Ishikawa (cell line): ENCODE measurements around the gene ADM2.

Experiments
- CEBPB ChIP-seq: IDR thresholded peaks from 2 replicates; pipeline ENCODE4 v1.6.1; 2012
- CREB1 ChIP-seq: IDR thresholded peaks from 2 replicates; pipeline ENCODE4 v1.6.1; 2012; ENCODE audit warnings: low read depth
- EGR1 ChIP-seq: IDR thresholded peaks from 2 replicates; pipeline ENCODE4 v1.6.1; 2012
- EP300 ChIP-seq: IDR thresholded peaks from 2 replicates; pipeline ENCODE4 v1.6.1; 2012; ENCODE audit warnings: borderline replicate concordance
- FOXM1 ChIP-seq: IDR thresholded peaks from 2 replicates; pipeline ENCODE4 v1.6.1; 2012; ENCODE audit warnings: low read depth, borderline replicate concordance
- NFIC ChIP-seq: IDR thresholded peaks from 2 replicates; pipeline ENCODE4 v1.6.1; 2012
- RAD21 ChIP-seq: IDR thresholded peaks from 2 replicates; pipeline ENCODE4 v1.6.1; 2012; ENCODE audit warnings: low read depth
- TAF1 ChIP-seq: IDR thresholded peaks from 2 replicates; pipeline ENCODE4 v1.6.1; 2012; ENCODE audit warnings: low read depth, mild to moderate bottlenecking
- TCF12 ChIP-seq: IDR thresholded peaks from 2 replicates; pipeline ENCODE4 v1.6.1; 2012; ENCODE audit warnings: low read depth
- TEAD4 ChIP-seq: IDR thresholded peaks from 2 replicates; pipeline ENCODE4 v1.6.1; 2012
- YY1 ChIP-seq: IDR thresholded peaks from 2 replicates; pipeline ENCODE4 v1.6.1; 2012; ENCODE audit warnings: low read depth
- ZBTB7A ChIP-seq: IDR thresholded peaks from 2 replicates; pipeline ENCODE4 v1.6.1; 2012; ENCODE audit warnings: low read depth
- TF ChIP-seq, protein P1 (sequence below): IDR thresholded peaks from 2 replicates; pipeline ENCODE4 v1.6.1; 2012
- TF ChIP-seq, protein P2 (sequence below): IDR thresholded peaks from 2 replicates; pipeline ENCODE4 v1.6.1; 2012
- TF ChIP-seq, protein P3 (sequence below): IDR thresholded peaks from 2 replicates; pipeline ENCODE4 v1.6.1; 2012; ENCODE audit warnings: low read depth, mild to moderate bottlenecking

Gene ADM2

DNA sequence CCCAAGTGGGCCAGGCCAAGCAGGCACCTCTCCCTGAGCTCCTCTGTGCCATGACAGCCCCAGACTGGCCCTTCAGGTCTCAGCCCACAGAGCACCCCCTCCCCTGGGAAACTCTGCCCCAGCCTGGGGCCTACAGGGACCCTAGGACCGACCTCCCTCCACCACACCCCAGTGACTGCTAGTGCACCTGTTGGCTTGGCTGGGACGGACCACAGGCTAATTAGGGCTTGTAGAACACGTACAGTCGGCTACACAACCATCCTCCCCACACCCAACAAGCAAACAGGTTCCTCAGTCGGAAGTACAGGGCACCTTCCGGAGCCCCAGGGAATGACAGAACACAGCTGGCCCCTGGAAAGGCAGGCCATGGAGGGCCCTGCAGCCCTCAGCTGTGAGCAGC is 10.9 kb upstream of the ADM2 start:
- TF ChIP-seq EP300 (no peak), RAD21 (no peak), ZBTB7A (no peak), EGR1 (no peak), FOXM1 (no peak), TAF1 (no peak)
- TF ChIP-seq, protein P1, sequence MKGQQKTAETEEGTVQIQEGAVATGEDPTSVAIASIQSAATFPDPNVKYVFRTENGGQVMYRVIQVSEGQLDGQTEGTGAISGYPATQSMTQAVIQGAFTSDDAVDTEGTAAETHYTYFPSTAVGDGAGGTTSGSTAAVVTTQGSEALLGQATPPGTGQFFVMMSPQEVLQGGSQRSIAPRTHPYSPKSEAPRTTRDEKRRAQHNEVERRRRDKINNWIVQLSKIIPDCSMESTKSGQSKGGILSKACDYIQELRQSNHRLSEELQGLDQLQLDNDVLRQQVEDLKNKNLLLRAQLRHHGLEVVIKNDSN = no peak
- TF ChIP-seq, protein P2, sequence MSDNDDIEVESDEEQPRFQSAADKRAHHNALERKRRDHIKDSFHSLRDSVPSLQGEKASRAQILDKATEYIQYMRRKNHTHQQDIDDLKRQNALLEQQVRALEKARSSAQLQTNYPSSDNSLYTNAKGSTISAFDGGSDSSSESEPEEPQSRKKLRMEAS = no peak
- TF ChIP-seq, protein P3, sequence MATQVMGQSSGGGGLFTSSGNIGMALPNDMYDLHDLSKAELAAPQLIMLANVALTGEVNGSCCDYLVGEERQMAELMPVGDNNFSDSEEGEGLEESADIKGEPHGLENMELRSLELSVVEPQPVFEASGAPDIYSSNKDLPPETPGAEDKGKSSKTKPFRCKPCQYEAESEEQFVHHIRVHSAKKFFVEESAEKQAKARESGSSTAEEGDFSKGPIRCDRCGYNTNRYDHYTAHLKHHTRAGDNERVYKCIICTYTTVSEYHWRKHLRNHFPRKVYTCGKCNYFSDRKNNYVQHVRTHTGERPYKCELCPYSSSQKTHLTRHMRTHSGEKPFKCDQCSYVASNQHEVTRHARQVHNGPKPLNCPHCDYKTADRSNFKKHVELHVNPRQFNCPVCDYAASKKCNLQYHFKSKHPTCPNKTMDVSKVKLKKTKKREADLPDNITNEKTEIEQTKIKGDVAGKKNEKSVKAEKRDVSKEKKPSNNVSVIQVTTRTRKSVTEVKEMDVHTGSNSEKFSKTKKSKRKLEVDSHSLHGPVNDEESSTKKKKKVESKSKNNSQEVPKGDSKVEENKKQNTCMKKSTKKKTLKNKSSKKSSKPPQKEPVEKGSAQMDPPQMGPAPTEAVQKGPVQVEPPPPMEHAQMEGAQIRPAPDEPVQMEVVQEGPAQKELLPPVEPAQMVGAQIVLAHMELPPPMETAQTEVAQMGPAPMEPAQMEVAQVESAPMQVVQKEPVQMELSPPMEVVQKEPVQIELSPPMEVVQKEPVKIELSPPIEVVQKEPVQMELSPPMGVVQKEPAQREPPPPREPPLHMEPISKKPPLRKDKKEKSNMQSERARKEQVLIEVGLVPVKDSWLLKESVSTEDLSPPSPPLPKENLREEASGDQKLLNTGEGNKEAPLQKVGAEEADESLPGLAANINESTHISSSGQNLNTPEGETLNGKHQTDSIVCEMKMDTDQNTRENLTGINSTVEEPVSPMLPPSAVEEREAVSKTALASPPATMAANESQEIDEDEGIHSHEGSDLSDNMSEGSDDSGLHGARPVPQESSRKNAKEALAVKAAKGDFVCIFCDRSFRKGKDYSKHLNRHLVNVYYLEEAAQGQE = no peak

GRCh38 chr22:50471197-50471847 is 10.0 kb upstream of the ADM2 start:
- TF ChIP-seq TAF1 (no peak), YY1 (no peak), FOXM1 (no peak), CEBPB (no peak), EGR1 (no peak), EP300 (no peak), ZBTB7A (no peak), TEAD4 (no peak), CREB1 (no peak), NFIC (no peak), TCF12 (no peak), RAD21 (no peak)
- TF ChIP-seq, protein P1 = no peak
- TF ChIP-seq, protein P3 = no peak
- TF ChIP-seq, protein P2 = no peak

- TF ChIP-seq, protein P3 = no peak
- TF ChIP-seq TAF1 (no peak), ZBTB7A (no peak)
Observed at GRCh38 chr22:50471962-50472361, 9.4 kb upstream of the ADM2 start.

DNA sequence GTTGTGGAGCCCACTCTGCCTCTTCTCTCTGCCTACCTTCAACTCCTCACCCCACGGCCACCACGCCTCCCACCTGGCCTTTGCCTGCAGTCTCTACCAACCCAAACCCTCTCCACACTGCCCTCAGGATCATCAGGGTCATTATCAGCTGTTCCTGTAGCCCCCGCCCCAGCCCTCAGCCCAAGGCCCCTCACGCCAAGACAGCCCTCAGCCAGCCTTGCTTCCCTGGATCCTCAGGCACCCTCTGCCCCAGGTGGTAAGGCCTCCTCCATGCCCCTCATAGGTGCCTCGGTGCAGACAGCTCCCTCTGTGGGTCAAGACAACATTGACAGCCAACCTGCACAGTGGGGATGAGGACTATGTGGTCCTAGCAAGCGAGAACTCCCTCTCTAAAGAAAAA is 8.3 kb upstream of the ADM2 start:
- no peak for TF ChIP-seq YY1
- TF ChIP-seq FOXM1 = no peak
- no peak for TF ChIP-seq CREB1
- TF ChIP-seq RAD21 = peak; percentile 24; the same call in 1 of the 2 replicates
- TF ChIP-seq, protein P2 = no peak

DNA sequence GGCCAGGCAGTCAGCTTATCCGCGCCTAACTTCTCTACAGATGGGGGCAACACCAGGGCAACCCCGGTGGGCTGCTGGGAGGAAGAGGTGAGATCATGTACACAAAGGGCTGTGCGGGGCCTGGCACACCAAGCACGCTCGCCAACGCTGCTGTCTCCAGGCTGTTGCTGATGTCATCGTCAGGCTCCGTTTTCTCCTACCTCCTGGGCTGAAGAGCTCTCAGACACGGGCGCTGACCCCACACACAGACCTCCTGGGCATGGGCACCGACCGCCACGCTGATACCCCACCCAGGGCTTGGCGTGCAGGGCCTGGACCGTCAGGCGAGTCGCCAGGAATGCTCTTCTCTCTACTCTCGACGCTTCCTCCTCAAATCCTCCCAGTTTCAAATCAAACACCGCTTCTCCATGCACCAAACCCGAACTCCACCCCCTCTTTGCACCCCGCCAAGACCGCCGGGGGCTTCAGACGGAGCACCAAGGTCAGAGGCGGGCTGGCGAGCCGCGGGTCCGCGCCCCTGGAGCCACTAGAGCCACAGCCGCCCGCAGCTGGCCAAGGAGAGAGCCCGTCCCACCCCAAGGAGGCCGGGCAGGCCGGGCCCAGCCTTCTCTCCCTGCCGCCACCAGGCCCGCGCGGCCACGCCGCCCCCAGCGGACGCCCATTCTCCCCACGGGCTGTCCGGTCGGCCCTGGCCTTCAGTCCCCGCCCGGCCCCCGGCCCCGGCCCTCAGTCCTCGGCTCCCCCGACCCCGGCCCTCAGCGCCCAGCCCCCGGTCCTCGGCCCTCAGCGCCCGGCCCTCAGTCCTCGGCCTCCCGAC is 7.3 kb upstream of the ADM2 start:
- TF ChIP-seq, protein P2 = peak; percentile 50
- TF ChIP-seq, protein P1 = no peak
